GM11168 (cell line): Measurements from ENCODE around the gene PLA2G2D.

Experiments
- in situ Hi-C: fragments of 300-500 bp; cut with MboI; formaldehyde crosslinking; loops from one replicate; pipeline ENCODE4 v1.12.0; 2022; ENCODE audit warnings: low sequenced_read_pairs; ENCODE audit not compliant: unreplicated experiment

PLA2G2D gene

DNA sequence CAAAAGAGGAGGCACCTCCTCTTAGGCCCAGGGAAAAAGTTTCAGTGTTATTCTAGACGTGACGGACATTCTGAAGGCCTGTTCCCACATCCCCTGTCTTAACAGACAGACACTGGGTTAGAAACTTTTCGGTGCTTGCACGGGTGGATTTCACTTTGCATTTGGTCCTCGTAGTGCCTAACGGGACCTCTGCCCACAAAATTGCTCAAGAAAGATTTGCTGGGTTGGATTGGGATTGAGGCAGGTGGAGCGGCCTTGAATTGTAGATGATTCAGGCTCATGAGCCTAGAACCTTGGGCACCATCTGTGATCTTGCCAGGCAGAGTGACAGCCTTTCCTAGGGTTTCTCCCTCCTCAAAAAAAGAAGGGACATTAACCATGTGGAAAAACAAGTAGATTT lies 46.6 kb downstream of the PLA2G2D start:
- in situ Hi-C loops, result no loop called here

DNA sequence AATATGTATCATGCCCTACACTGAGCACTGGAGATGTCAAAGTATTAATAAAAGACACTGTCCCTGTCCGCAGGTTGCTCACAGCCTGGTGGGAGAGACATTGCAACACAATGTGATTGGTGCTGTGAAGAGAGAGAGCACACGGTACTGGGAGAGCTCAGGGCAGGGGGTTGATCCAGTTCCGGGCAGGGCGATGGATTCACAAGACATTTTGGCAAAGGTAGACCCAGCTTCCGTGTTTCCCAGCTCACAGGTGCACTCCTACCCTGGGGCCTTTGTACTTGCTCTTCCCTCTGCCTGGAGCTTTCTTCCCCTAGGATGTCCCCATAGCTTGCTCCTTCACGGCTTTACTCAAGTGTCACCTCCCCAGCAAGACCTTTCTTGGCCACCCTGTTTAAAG lies 47.9 kb downstream of the PLA2G2D start:
- in situ Hi-C loops, result no loop called here

DNA sequence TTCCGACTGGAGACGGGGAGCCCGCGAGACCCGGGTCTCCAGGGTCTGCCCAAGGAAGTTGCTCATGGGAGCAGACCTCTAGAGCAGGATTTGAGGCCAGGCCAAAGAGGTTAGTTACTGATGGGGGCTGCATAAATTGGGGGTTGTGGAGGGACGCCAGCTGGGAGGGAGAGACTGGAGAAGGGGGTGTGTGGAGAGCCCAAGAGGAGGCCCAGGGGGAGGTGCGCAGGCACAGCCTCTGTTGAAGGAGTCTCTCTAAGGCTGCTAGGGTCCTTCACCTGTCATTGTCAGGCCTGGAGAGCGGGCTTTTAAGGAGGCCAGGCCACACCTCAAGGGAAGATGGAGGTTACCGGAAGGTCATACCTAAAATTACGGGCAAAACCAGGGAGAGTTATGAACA lies 49.0 kb downstream of the PLA2G2D start:
- in situ Hi-C loops, result no loop called here

DNA sequence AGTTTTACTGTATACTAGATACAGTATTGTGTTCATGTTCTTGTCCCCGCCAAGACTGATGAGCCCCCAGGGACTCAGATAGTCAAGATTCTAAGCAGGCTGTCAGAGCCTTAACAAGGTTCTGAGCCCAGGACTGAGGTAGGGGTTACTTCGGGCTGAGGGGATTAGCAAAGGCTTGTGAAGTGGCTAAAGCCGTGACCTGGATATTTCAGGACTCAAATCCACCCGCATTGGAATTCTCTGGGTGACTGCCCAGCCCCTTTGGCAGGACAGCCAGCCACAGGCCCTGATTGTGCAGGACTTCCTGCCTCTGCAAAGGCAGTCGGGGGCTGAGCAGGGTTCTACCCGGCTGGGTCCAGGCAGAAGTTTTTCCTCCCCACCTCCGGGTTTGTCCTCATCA lies 49.5 kb downstream of the PLA2G2D start, which contains the start of gene PLA2G5:
Gene PLA2G5, plus strand, starts transcription at position 321 of the 400 bp plus-strand sequence. CDS start 14,637 bp downstream, outside the sequence.
- in situ Hi-C loops, result no loop called here

DNA sequence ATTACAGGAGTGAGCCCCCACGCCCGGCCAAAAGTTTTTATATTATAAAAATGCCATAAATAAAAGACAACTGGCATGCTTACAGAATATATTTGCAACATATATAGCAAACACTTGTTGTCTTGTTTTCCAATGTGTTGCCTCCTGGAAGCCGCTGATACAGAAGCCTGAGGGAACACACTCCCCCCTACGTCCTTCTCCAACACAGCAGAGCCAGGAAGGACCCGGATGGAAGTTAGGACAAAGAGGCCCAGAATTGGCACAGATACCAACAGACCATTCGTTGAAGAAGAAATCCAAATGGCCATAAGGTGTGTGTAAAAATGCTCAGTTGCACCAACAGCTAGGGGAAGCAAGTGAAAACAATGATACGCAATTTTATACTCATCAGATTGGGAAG lies 50.6 kb downstream of the PLA2G2D start:
- in situ Hi-C loops, result no loop called here

DNA sequence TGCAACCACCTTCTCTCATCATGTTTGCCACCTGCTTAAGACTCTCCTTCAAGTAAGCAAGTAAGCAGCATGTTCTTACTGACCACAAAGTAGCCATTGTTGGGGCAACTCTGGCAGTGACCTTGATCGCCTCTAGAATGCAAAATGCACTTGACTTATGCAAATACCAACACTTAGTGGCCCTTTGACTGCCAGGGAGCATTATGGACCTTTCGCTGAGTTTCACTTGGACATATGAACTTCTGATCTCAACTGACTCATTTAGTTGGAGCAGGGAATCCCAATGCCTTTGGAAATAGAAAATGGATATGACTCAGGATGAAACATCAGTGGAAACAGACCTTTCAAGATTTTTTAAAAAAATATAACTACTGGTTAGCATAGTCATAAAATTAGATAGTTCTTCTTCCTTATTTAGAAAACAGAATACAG lies 55.5 kb downstream of the PLA2G2D start:
- in situ Hi-C loops, result no loop called here
